HEK293T (cell line): ENCODE data around the gene ASAP2.

Experiments used
- CTCF ChIA-PET: fragments of 350-600 bp; formaldehyde crosslinking; extraction: SDS; loops from one replicate; lab custom pipeline; 2021; ENCODE audit warnings: antibody characterized with exemption, inconsistent platforms; lab: Yijun Ruan, JAX
- POLR2A ChIA-PET: fragments of 350-600 bp; formaldehyde crosslinking; extraction: SDS; loops from one replicate; lab custom pipeline; 2020; ENCODE audit warnings: antibody characterized with exemption, inconsistent platforms; lab: Yijun Ruan, JAX
- DNase-seq: peaks from one replicate; pipeline ENCODE4 v3.0.0; 2012; ENCODE audit warnings: mixed read lengths; ENCODE audit errors: extremely low spot score
- ARNT ChIP-seq: fragments of 450-650 bp; IDR thresholded peaks from 2 replicates; pipeline ENCODE4 v1.6.1; 2017; ENCODE audit warnings: mild to moderate bottlenecking
- BHLHE40 ChIP-seq: fragments of 450-650 bp; IDR thresholded peaks from 2 replicates; pipeline ENCODE4 v1.6.1; 2016; ENCODE audit warnings: mild to moderate bottlenecking, moderate library complexity, borderline replicate concordance
- CTBP1 ChIP-seq: fragments of 450-650 bp; IDR thresholded peaks from 2 replicates; pipeline ENCODE4 v1.6.1; 2016; ENCODE audit warnings: borderline replicate concordance
- ELF4 ChIP-seq: fragments of 450-650 bp; IDR thresholded peaks from 2 replicates; pipeline ENCODE4 v1.6.1; 2017; ENCODE audit warnings: antibody characterized with exemption
- FOXA1 ChIP-seq: fragments of 450-650 bp; IDR thresholded peaks from 2 replicates; pipeline ENCODE4 v1.6.1; 2016; ENCODE audit warnings: mild to moderate bottlenecking
- FOXK2 ChIP-seq: fragments of 450-650 bp; IDR thresholded peaks from 2 replicates; pipeline ENCODE4 v1.6.1; 2016; ENCODE audit warnings: mild to moderate bottlenecking
- FOXM1 ChIP-seq: fragments of 450-650 bp; IDR thresholded peaks from 2 replicates; pipeline ENCODE4 v1.6.1; 2017; ENCODE audit warnings: mild to moderate bottlenecking, borderline replicate concordance
- HDGF ChIP-seq: fragments of 450-650 bp; IDR thresholded peaks from 2 replicates; pipeline ENCODE4 v1.6.1; 2017; ENCODE audit warnings: antibody characterized with exemption, borderline replicate concordance
- L3MBTL2 ChIP-seq: fragments of 450-650 bp; conservative IDR thresholded peaks from 2 replicates; pipeline ENCODE4 v1.6.1; 2016; ENCODE audit warnings: mild to moderate bottlenecking
- LEF1 ChIP-seq: fragments of 450-650 bp; IDR thresholded peaks from 2 replicates; pipeline ENCODE4 v1.6.1; 2017; ENCODE audit warnings: mild to moderate bottlenecking, borderline replicate concordance
- NFRKB ChIP-seq: fragments of 450-650 bp; IDR thresholded peaks from 2 replicates; pipeline ENCODE4 v1.6.1; 2016; ENCODE audit warnings: mild to moderate bottlenecking, moderate library complexity
- SP1 ChIP-seq: fragments of 450-650 bp; IDR thresholded peaks from 2 replicates; pipeline ENCODE4 v1.6.1; 2017
- SUZ12 ChIP-seq: fragments of 450-650 bp; IDR thresholded peaks from 2 replicates; pipeline ENCODE4 v1.6.1; 2016; ENCODE audit warnings: mild to moderate bottlenecking
- TARDBP ChIP-seq: fragments of 450-650 bp; IDR thresholded peaks from 2 replicates; pipeline ENCODE4 v1.6.1; 2016
- ZNF384 ChIP-seq: fragments of 450-650 bp; IDR thresholded peaks from 2 replicates; pipeline ENCODE4 v1.6.1; 2016
- TF ChIP-seq, protein P1 (sequence below): fragments of 450-650 bp; IDR thresholded peaks from 2 replicates; pipeline ENCODE4 v1.6.1; 2016

ASAP2 gene

DNA sequence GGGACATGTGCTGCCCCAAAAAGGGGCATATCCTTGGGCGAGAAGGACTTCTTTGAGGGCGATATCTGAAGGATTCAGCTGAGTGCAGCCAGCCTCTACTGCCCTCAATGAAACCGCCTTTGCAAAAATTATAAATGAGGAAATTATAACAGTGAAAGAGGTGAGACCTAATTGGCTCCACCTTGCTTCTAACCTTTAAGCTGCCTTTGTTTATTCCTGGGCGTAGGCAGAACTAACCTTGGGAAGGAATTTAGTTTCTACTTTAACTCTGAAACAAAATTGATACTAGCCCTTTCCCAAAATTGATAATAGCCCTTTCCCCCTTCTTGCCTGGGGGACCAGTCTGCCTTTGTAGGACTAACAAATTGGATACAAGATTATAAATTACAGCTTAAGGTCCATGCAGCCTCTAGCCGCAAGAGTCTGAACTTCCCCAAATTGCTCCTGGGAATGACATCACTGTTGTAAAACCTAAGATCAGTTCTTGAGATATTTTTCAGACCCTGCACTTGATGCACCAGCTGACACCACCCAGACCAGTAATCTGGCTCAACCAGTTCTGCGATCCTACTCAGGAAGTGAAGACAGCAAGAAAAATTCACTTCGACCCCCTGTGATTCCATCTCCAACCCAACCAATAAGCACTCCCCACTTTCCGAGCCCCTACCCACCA lies 36.0 kb upstream of the ASAP2 start:
- CTCF ChIA-PET, result no interaction called here
- POLR2A ChIA-PET, result no interaction called here
- DNase-seq, result no peak
- TF ChIP-seq FOXA1 (no peak), TARDBP (no peak), BHLHE40 (no peak), NFRKB (no peak), ARNT (no peak), FOXM1 (no peak), SP1 (no peak), FOXK2 (no peak)

DNA sequence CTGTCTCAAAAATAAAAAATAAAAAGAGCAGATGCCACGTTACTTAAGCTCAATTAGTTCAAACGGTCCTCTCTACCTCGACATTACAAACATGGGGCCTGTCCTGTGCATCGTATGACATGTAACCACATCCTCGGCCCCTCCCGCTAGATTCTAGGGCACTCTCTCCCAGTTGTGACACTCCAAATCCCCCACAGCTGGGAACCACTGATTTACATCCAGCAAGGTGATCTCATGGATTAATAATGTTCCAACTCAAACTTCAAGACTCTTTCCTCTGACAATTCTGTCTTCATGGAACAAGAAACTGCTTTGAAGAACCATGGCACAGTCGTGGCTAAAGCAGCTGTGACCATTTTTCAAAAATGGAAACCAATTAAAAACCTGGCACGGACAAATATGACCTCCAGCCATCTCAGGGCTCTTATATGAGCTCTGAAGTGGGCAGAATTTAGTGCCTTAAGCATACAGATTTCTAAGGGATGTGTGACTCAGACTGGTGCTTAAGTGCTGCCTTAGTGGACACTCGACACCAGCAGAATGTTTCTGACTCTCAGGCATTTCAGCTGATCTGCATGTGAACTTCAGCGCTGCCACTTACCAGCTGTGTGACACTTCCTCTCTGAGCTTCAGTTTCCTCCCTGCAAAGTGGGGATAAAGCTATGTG lies 31.7 kb upstream of the ASAP2 start:
- DNase-seq, result no peak
- TF ChIP-seq ARNT (no peak), BHLHE40 (no peak), SP1 (no peak), ELF4 (no peak), FOXK2 (no peak), CTBP1 (no peak), NFRKB (no peak)
- ChIA-PET CTCF (no interaction called here), POLR2A (interaction anchor here (1.5 kb wide), 1 partner anchor 17 kb away, joined by 4 read pairs; no protein-coding TSS in a partner anchor)

DNA sequence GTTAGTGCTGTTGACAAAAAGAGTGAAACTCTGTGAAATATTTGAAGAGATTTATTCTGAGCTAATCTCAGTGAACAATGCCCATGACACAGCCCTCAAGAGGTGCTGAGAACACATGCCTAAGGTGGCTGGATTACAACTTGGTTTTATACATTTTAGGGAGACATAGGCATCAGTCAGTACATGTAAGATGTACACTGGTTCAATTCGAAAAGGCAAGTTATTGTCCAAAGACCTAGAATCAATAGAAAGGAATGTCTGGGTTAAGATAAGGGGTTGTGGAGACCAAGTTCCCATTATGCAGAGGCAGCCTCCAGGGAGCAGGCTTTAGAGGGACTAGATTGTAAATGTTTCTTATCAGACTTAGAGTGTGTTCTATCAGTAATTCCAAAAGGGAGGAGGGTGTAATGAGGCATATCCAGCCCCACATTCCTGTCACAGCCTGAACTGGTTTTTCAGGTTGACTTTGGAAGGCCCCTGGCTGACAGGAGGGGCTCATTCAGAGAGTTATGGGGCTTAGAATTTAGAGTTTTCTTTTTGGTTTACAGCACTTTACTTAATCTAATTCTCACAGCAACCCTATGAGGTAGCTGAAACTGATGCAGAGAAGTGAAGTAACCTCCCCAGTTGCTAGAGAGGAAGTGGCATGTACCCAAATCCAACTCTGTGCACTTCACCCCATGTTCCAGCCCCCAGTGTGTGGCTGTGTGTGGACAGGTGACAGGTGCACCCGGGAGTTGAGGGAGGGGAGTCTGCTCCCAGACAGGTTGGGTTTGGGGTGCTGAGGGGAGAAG lies 28.3 kb upstream of the ASAP2 start:
- no peak for TF ChIP-seq FOXK2
- no peak for TF ChIP-seq LEF1
- TF ChIP-seq L3MBTL2, result no peak
- TF ChIP-seq ZNF384, result no peak
- TF ChIP-seq BHLHE40, result no peak
- TF ChIP-seq FOXM1, result no peak
- TF ChIP-seq SUZ12, result no peak
- no peak for TF ChIP-seq FOXA1
- TF ChIP-seq HDGF, result no peak
- no peak for TF ChIP-seq ELF4
- no peak for TF ChIP-seq CTBP1
- no peak for TF ChIP-seq TARDBP
- ChIA-PET CTCF (no interaction called here), POLR2A (no interaction called here)
- DNase-seq, result no peak

DNA sequence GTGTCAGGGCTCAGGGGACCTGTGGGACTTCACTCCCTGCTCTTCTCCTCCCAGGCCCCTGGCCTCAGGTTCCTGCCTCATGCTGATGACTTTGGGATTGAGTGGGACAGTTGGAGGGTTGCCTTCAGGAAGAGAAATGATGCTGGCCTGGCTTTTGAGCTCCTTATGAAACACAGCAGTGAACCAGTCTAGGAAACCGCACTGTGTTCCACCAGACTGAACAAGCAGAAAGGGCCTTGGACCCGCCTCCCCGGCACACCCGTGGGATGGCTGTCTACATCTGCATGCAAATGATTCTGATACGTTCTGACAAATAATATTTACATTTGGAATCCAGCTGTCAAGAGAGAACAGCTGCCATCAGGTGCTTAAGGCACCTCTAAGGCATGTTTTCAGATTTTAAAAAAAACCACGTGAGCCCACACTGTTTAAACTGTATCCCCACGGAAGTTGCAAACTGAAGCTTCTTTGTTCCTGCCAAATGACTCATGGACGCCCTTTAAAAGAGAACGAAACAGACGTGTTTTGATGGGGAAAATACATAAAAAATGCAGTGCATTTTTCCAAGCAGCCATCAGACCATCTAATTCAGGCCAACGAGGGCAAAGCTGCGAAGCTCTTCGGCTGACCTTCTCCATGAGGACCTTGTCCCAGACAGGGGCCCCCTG lies 27.6 kb upstream of the ASAP2 start:
- no peak for DNase-seq
- TF ChIP-seq FOXA1, result no peak
- TF ChIP-seq ARNT, result no peak
- TF ChIP-seq L3MBTL2, result no peak
- TF ChIP-seq HDGF, result no peak
- TF ChIP-seq BHLHE40, result no peak
- TF ChIP-seq, protein P1, sequence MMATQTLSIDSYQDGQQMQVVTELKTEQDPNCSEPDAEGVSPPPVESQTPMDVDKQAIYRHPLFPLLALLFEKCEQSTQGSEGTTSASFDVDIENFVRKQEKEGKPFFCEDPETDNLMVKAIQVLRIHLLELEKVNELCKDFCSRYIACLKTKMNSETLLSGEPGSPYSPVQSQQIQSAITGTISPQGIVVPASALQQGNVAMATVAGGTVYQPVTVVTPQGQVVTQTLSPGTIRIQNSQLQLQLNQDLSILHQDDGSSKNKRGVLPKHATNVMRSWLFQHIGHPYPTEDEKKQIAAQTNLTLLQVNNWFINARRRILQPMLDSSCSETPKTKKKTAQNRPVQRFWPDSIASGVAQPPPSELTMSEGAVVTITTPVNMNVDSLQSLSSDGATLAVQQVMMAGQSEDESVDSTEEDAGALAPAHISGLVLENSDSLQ, result no peak
- TF ChIP-seq FOXM1, result no peak
- TF ChIP-seq ELF4, result no peak
- TF ChIP-seq LEF1, result no peak
- no peak for TF ChIP-seq SUZ12
- TF ChIP-seq NFRKB, result no peak
- TF ChIP-seq CTBP1, result no peak
- no peak for TF ChIP-seq SP1
- no peak for TF ChIP-seq TARDBP
- TF ChIP-seq FOXK2, result no peak
- TF ChIP-seq ZNF384, result no peak
- CTCF ChIA-PET, result no interaction called here

DNA sequence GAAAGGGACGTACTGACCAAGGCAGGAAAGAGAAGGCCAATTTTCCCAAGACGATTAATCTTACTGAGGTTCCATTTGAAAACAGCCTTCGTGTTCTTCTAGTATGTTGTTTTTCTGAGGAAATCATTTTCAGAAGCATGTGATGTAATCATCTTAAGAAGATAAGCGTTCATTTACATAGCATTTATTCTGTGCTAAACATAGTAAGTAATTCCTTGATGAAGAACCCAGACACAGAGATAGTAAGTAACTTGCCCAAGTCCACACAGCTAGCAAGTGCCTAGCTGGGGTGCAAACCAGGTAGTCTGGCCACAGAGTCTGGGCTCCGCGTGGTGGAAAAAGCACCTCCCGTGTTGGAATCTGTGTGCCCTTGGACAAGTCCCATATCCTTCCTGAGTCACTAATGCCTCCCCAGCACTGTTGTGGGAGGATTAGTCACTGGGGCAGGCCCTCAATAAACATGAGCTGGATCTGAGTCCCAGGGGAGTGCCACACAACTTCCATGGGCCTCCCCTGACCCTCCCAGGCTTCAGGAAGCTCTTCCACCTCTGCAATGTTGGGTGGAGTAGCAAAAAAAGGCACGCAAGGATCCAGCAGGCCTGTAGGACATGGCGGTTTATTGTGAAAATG lies 26.9 kb upstream of the ASAP2 start:
- POLR2A ChIA-PET, result no interaction called here
- DNase-seq, result no peak
- CTCF ChIA-PET, result no interaction called here
- TF ChIP-seq BHLHE40, result no peak
- no peak for TF ChIP-seq HDGF
- no peak for TF ChIP-seq ZNF384
- TF ChIP-seq FOXM1, result no peak
- no peak for TF ChIP-seq SUZ12
- no peak for TF ChIP-seq SP1
- no peak for TF ChIP-seq L3MBTL2

More for the DNA sequence above, 27.6 kb upstream of the ASAP2 start:
- POLR2A ChIA-PET, result no interaction called here

DNA sequence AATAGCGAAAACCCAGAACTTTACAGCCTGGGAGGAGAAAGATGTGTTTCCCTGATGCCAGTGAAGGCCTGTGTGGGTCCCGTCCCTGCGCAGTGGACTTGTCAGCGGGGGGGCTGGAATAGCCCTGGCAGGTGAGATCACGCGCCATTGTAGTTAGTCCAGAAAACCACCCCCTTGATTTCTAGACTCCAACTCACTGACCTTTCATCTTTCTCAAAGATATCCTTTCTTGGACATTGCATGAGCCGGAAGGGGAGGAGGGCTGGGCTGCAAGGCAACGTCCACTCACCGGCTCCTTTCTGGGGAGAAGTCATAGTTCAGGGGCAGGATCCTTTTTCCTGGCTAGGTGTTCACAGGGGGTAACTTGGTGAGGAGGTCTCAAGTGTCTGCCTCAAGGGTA lies 22.3 kb upstream of the ASAP2 start:
- TF ChIP-seq CTBP1 (no peak), ARNT (no peak), HDGF (no peak), LEF1 (no peak), SUZ12 (no peak), TARDBP (no peak), ZNF384 (no peak), FOXA1 (no peak), ELF4 (no peak), FOXM1 (no peak), NFRKB (no peak), FOXK2 (no peak), L3MBTL2 (no peak), BHLHE40 (no peak)
- TF ChIP-seq, protein P1, result no peak
- no peak for DNase-seq
- POLR2A ChIA-PET, result no interaction called here
- CTCF ChIA-PET, result no interaction called here
